Nephron (organoid): ENCODE measurements around the gene ST3GAL3.

Experiments
- H3K27ac Mint-ChIP-seq, 3 experiments: 2 replicates each; pipeline ENCODE4 v1.8.0; 2020; ENCODE audit warnings: mixed read lengths in 3 of 3, mild to moderate bottlenecking in 2 of 3, moderate library complexity in 1 of 3
- H3K27me3 Mint-ChIP-seq: 2 replicates; pipeline ENCODE4 v1.8.0; 2021; ENCODE audit warnings: low read depth, mild to moderate bottlenecking, moderate library complexity, mixed read lengths
- H3K36me3 Mint-ChIP-seq: 2 replicates; pipeline ENCODE4 v1.8.0; 2020; ENCODE audit warnings: low read depth, mixed read lengths
- H3K4me1 Mint-ChIP-seq: 2 replicates; pipeline ENCODE4 v1.8.0; 2020; ENCODE audit warnings: mixed read lengths
- H3K4me3 Mint-ChIP-seq, 3 experiments: 2 replicates each; pipeline ENCODE4 v1.8.0; 2020; ENCODE audit warnings: mild to moderate bottlenecking in 3 of 3, mixed read lengths in 3 of 3, moderate library complexity in 2 of 3
- H3K9me3 Mint-ChIP-seq: 2 replicates; pipeline ENCODE4 v1.8.0; 2020; ENCODE audit warnings: mixed read lengths
- CTCF ChIP-seq, 3 experiments: fragments of 200-600 bp; sonication (generic); IDR thresholded peaks; one replicate each; pipeline ENCODE4 v1.5.0; 2021; ENCODE audit warnings: antibody characterized with exemption in 3 of 3; ENCODE audit not compliant: unreplicated experiment in 3 of 3

The ST3GAL3 gene

GRCh38 chr1:43814401-43814800 lies 107.1 kb downstream of the ST3GAL3 start:
- peaks cover 24% of the 10 kb centered on the region for H3K9me3 Mint-ChIP-seq
- H3K27me3 Mint-ChIP-seq = no peaks in the 10 kb centered on the region
- H3K27ac Mint-ChIP-seq = no peak overlapping the region
- TF ChIP-seq CTCF (IDR thresholded peaks at IDR 0.05; ENCODE audit: unreplicated experiment in 3 of 3) = no peak
- peaks cover 56% of the 10 kb centered on the region for H3K36me3 Mint-ChIP-seq
- no peak overlapping the region for H3K4me3 Mint-ChIP-seq
- H3K4me1 Mint-ChIP-seq = peaks cover 6% of the 10 kb centered on the region

GRCh38 chr1:43817304-43817939 lies 110.1 kb downstream of the ST3GAL3 start:
- H3K27me3 Mint-ChIP-seq = no peaks in the 10 kb centered on the region
- H3K4me1 Mint-ChIP-seq = peaks cover 6% of the 10 kb centered on the region
- H3K27ac Mint-ChIP-seq = no peak overlapping the region
- TF ChIP-seq CTCF (IDR thresholded peaks at IDR 0.05; ENCODE audit: unreplicated experiment in 3 of 3) = no peak
- peaks cover 64% of the 10 kb centered on the region for H3K36me3 Mint-ChIP-seq
- peaks cover 22% of the 10 kb centered on the region for H3K9me3 Mint-ChIP-seq
- H3K4me3 Mint-ChIP-seq = no peak overlapping the region

- TF ChIP-seq CTCF (IDR thresholded peaks at IDR 0.05; ENCODE audit: unreplicated experiment in 3 of 3) = no peak
- H3K36me3 Mint-ChIP-seq = peaks cover 74% of the 10 kb centered on the region
- no peaks in the 10 kb centered on the region for H3K27me3 Mint-ChIP-seq
- no peak overlapping the region for H3K27ac Mint-ChIP-seq
- peaks cover 6% of the 10 kb centered on the region for H3K4me1 Mint-ChIP-seq
- H3K4me3 Mint-ChIP-seq = no peak overlapping the region
- peaks cover 22% of the 10 kb centered on the region for H3K9me3 Mint-ChIP-seq
These were observed 111.4 kb downstream of the ST3GAL3 start for GRCh38 chr1:43818691-43819090.

DNA sequence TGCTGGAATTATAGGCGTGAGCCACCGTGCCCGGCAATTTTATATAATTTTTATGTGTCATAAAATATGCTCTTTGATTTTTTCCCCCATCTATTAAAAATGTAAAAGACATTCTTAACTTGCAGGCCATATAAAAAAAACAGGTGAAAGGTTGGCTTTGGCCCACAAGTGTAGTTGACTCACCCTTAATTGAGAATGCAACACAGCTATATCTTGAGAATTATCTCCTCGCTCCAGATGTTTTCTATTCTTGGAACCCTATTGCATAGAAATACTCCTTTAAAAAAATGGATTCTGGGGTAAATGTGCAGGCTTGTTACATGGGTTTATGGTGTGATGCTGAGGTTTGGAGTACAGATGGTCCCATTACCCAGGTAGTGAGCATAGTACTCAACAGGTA lies 112.0 kb downstream of the ST3GAL3 start:
- Mint-ChIP-seq H3K4me3 (no peak overlapping the region), H3K36me3 (peaks cover 74% of the 10 kb centered on the region), H3K9me3 (peaks cover 22% of the 10 kb centered on the region), H3K27ac (no peak overlapping the region), H3K27me3 (no peaks in the 10 kb centered on the region), H3K4me1 (peaks cover 7% of the 10 kb centered on the region)
- no peak for TF ChIP-seq CTCF (IDR thresholded peaks at IDR 0.05; ENCODE audit: unreplicated experiment in 3 of 3)

- H3K4me3 Mint-ChIP-seq = no peak overlapping the region
- H3K9me3 Mint-ChIP-seq = peaks cover 18% of the 10 kb centered on the region
- peaks cover 58% of the 10 kb centered on the region for H3K36me3 Mint-ChIP-seq
- no peak for TF ChIP-seq CTCF (IDR thresholded peaks at IDR 0.05; ENCODE audit: unreplicated experiment in 3 of 3)
- no peaks in the 10 kb centered on the region for H3K27me3 Mint-ChIP-seq
- no peak overlapping the region for H3K27ac Mint-ChIP-seq
- H3K4me1 Mint-ChIP-seq = peaks cover 8% of the 10 kb centered on the region
These were observed 114.1 kb downstream of the ST3GAL3 start for GRCh38 chr1:43821471-43821870.

DNA sequence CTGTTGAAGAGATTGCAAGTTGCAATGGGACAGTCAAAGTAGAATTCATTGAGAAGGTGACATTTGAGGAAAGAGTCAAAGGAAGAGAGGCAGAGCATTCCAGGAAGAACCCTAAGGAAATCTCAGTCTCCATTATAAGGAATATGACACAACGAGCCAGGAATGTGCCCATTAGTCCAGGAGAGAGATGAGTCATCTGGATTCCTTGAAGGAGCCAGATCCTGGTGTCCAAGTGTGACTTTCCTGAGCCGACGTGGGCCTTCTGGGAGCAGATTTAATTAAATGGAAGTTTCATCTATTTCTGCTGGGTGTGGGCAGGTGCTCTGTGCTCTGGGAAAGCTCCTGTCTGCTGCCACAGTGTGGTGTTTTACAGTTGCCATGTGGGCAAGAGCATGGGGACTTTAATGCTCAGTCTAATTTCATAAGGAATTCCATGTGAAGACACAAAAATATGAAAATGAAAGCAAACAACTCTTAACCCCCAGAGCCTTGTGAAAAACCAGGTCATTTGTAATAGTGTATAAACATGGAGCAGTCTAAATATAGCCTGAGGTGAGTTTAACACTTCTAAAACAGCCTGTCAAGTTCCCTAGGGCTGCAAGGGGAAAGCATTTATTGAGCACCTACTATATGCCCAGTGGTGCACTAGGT lies 114.8 kb downstream of the ST3GAL3 start:
- TF ChIP-seq CTCF (IDR thresholded peaks at IDR 0.05; ENCODE audit: unreplicated experiment in 3 of 3) = no peak

More for the DNA sequence above, 114.8 kb downstream of the ST3GAL3 start:
- Mint-ChIP-seq H3K4me3 (no peak overlapping the region), H3K4me1 (peaks cover 8% of the 10 kb centered on the region), H3K27ac (no peak overlapping the region), H3K36me3 (peaks cover 56% of the 10 kb centered on the region), H3K9me3 (peaks cover 17% of the 10 kb centered on the region), H3K27me3 (no peaks in the 10 kb centered on the region)
